Activated T-helper 1 cell treated with anti-CD3 and anti-CD28 coated beads, Interleukin-12 subunit alpha, Interleukin-12 subunit beta, Interleukin-2, Interleukin-4 antibody, amounts not matched to agents 30 ng/mL and 10 ng/mL and 1 ng/mL, durations not matched to agents 14 hours and 24 hours and 36 hours (primary cell): ENCODE results near the gene FBXL7. TPM values are rescaled to one million over a fixed set of nuclear protein-coding genes. Genes with fewer than 3 reads are reported as not detected.

Experiments used
- DNase-seq: peaks from one replicate; pipeline ENCODE4 v3.0.0; 2021; ENCODE audit warnings: low spot score
- H3K27ac Mint-ChIP-seq: one replicate; pipeline ENCODE4 v1.8.0; 2021; ENCODE audit warnings: mild to moderate bottlenecking, mixed read lengths
- H3K27me3 Mint-ChIP-seq: one replicate; pipeline ENCODE4 v1.8.0; 2022; ENCODE audit warnings: mild to moderate bottlenecking, moderate library complexity, mixed read lengths; ENCODE audit not compliant: insufficient read depth
- H3K36me3 Mint-ChIP-seq: one replicate; pipeline ENCODE4 v1.8.0; 2021; ENCODE audit warnings: low read depth, mixed read lengths
- H3K4me1 Mint-ChIP-seq: one replicate; pipeline ENCODE4 v1.8.0; 2021; ENCODE audit warnings: low read depth, mixed read lengths
- H3K4me3 Mint-ChIP-seq: one replicate; pipeline ENCODE4 v1.8.0; 2021; ENCODE audit warnings: mild to moderate bottlenecking, moderate library complexity, mixed read lengths
- H3K9me3 Mint-ChIP-seq: one replicate; pipeline ENCODE4 v1.8.0; 2021; ENCODE audit warnings: mixed read lengths
- intact Hi-C: fragments of 100-400 bp; cut with micrococcal nuclease; formaldehyde crosslinking; loops from one replicate; pipeline ENCODE4 v1.15.1; 2024
- total RNA-seq: library from RNA; stranded (reverse); gene quantifications from 2 replicates; pipeline ENCODE4 v1.2.3, GENCODE V29; 2022

FBXL7 gene
- total RNA-seq, 1 donor from 2014 or later, result not detected

DNA sequence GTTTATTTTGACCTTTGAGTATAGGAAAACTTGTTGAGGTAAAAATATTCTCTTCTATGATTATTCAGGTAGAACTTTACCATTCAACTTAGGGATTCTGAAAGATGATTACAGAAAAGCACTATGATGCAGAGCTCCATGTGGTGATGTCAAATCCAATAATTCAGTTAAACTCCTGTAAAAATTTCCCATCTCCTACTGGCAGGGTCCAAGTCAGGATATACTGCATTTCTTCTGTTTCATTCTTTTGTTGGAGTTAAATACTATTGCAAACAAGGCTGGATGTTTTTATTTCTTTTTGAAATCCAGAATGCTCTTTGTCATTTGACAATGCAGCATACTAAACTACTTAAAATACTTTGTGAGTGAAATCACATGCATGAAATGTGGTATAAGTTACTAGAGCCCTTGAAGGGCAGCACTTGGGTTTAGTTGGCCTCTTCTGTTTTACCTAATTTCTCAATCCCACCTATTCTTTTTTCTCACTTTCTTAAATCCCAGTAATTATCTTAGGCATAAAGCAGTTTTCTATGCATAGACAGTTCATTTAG is 204.5 kb downstream of the FBXL7 start:
- Mint-ChIP-seq H3K27me3 (no peaks in the 10 kb centered on the region), H3K27ac (no peak overlapping the region), H3K4me1 (no peaks in the 10 kb centered on the region), H3K9me3 (peaks cover 11% of the 10 kb centered on the region), H3K36me3 (no peaks in the 10 kb centered on the region), H3K4me3 (no peak overlapping the region)
- DNase-seq, result no peak
- intact Hi-C loops, result no loop called here

GRCh38 chr5:15707631-15708030 is 207.7 kb downstream of the FBXL7 start:
- no peak for DNase-seq
- H3K4me3 Mint-ChIP-seq, result no peak overlapping the region
- peaks cover 14% of the 10 kb centered on the region for H3K9me3 Mint-ChIP-seq
- H3K4me1 Mint-ChIP-seq, result no peaks in the 10 kb centered on the region
- H3K36me3 Mint-ChIP-seq, result no peaks in the 10 kb centered on the region
- H3K27me3 Mint-ChIP-seq, result no peaks in the 10 kb centered on the region
- intact Hi-C loops, result no loop called here
- no peak overlapping the region for H3K27ac Mint-ChIP-seq

- no peaks in the 10 kb centered on the region for H3K27me3 Mint-ChIP-seq
- H3K4me1 Mint-ChIP-seq, result no peaks in the 10 kb centered on the region
- intact Hi-C loops, result no loop called here
- peaks cover 10% of the 10 kb centered on the region for H3K9me3 Mint-ChIP-seq
- no peaks in the 10 kb centered on the region for H3K36me3 Mint-ChIP-seq
- no peak for DNase-seq
- H3K27ac Mint-ChIP-seq, result no peak overlapping the region
- no peak overlapping the region for H3K4me3 Mint-ChIP-seq
Measured at GRCh38 chr5:15711892-15712291, 211.9 kb downstream of the FBXL7 start.

DNA sequence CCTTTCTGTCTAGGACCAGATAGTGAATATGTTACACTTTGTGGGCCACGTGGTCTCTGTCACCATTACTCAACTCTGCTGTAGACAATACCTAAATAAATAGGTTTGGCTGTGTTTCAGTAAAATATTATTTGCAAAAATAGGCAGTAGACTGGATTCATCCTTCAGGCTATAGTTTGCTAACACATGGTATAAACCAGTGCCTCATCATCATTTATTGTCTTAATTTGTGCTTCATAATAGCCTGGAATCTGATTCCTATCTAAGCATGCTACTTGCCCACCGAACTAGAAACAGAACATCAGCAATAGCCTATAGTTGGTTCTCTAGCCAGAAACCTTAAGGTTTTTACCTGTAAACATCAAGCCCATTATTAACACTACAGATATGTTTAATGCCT is 215.6 kb downstream of the FBXL7 start:
- Mint-ChIP-seq H3K27me3 (no peaks in the 10 kb centered on the region), H3K27ac (no peak overlapping the region), H3K4me3 (no peak overlapping the region), H3K9me3 (peaks cover 6% of the 10 kb centered on the region), H3K4me1 (no peaks in the 10 kb centered on the region), H3K36me3 (no peaks in the 10 kb centered on the region)
- intact Hi-C loops, result no loop called here
- no peak for DNase-seq

DNA sequence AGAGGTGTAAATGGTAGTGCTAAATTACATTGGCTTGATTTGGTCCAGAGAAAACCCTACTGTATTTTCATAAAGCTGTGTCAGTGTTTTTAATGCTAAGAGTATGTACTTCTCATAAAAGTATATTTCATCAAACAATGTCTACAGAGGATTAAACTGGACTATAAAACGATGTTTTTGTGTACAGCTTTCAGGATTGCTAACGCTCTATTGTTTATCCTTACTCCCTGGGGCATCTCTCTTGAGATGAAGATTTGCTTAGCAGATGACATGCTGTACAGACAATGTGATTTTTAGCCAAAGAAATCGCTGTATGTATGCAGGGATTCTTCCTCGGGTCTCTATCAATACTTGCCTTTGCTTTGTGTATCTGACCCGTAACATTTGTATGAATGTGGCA is 216.0 kb downstream of the FBXL7 start:
- intact Hi-C loops, result no loop called here
- no peaks in the 10 kb centered on the region for H3K27me3 Mint-ChIP-seq
- no peak for DNase-seq
- H3K36me3 Mint-ChIP-seq, result no peaks in the 10 kb centered on the region
- no peaks in the 10 kb centered on the region for H3K4me1 Mint-ChIP-seq
- H3K4me3 Mint-ChIP-seq, result no peak overlapping the region
- H3K27ac Mint-ChIP-seq, result no peak overlapping the region
- H3K9me3 Mint-ChIP-seq, result peaks cover 4% of the 10 kb centered on the region

- Mint-ChIP-seq H3K27ac (no peak overlapping the region), H3K4me3 (no peak overlapping the region), H3K9me3 (no peaks in the 10 kb centered on the region), H3K36me3 (no peaks in the 10 kb centered on the region), H3K27me3 (no peaks in the 10 kb centered on the region), H3K4me1 (no peaks in the 10 kb centered on the region)
- intact Hi-C loops, result no loop called here
- no peak for DNase-seq
Measured at GRCh38 chr5:15717001-15717400, 217.0 kb downstream of the FBXL7 start.

DNA sequence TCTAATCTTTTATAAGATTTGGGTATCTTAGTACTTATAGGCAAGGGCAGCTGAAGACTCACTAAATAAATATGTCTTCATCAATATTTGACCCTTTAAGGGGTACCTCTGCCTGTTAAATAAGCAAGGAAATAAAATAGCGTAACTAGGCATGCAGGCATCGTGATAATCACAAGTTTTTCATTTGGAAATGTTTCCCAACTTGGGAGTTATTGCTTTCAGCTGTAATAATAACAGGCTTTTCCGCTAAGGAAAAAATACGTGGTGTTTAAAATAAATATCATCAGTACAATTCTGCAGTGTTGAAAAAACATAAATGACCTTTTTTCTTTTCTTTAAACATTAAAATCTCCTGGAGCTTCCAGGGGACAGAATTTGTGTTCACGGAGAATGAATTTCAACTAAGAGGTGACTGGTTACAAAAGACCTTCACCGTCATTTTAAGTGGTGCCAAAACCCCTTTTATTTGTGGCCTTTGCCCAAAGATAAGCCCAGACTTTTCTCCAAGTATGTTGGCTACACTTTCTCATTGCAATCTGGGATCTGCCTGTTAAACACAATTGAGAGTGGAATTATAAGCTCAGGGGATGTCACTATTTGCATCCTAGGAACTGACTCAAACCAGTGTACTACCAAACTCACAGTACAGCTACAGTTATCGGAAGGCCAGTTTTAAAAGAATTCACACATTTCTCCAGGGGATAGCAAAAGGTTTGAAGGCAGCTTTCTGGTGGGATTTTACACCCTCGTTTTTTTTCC is 218.6 kb downstream of the FBXL7 start:
- DNase-seq, result no peak
- H3K4me1 Mint-ChIP-seq, result no peaks in the 10 kb centered on the region
- H3K27me3 Mint-ChIP-seq, result no peaks in the 10 kb centered on the region
- no peaks in the 10 kb centered on the region for H3K9me3 Mint-ChIP-seq
- no peak overlapping the region for H3K4me3 Mint-ChIP-seq
- no peak overlapping the region for H3K27ac Mint-ChIP-seq
- no peaks in the 10 kb centered on the region for H3K36me3 Mint-ChIP-seq
- intact Hi-C loops, result no loop called here

- Mint-ChIP-seq H3K4me1 (no peaks in the 10 kb centered on the region), H3K4me3 (no peak overlapping the region), H3K9me3 (no peaks in the 10 kb centered on the region), H3K27ac (no peak overlapping the region), H3K36me3 (no peaks in the 10 kb centered on the region), H3K27me3 (no peaks in the 10 kb centered on the region)
- no peak for DNase-seq
- intact Hi-C loops, result no loop called here
Measured at GRCh38 chr5:15719784-15720183, 219.8 kb downstream of the FBXL7 start.

DNA sequence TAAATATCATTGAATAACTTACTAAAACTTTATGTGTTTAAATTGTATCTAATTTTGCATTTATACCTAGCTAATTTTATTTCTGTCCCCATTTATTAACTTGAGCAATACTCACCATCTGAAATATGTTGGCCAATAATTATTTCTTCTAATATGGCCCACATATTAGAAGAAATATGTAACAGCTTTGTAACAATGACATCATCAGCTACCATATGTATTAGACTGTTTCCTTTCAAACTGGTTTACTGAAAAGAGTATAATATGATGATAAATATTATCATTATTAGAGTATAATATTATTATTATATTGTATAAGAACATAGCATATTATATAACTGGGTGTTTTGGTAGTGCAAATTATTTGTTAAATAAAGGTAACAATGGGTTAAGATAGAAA is 220.5 kb downstream of the FBXL7 start:
- intact Hi-C loops, result no loop called here
- DNase-seq, result no peak
- no peaks in the 10 kb centered on the region for H3K27me3 Mint-ChIP-seq
- no peaks in the 10 kb centered on the region for H3K9me3 Mint-ChIP-seq
- no peak overlapping the region for H3K4me3 Mint-ChIP-seq
- H3K27ac Mint-ChIP-seq, result no peak overlapping the region
- no peaks in the 10 kb centered on the region for H3K4me1 Mint-ChIP-seq
- no peaks in the 10 kb centered on the region for H3K36me3 Mint-ChIP-seq

- intact Hi-C loops, result no loop called here
- no peaks in the 10 kb centered on the region for H3K36me3 Mint-ChIP-seq
- no peak for DNase-seq
- H3K4me1 Mint-ChIP-seq, result no peaks in the 10 kb centered on the region
- H3K4me3 Mint-ChIP-seq, result no peak overlapping the region
- H3K27me3 Mint-ChIP-seq, result no peaks in the 10 kb centered on the region
- no peak overlapping the region for H3K27ac Mint-ChIP-seq
- H3K9me3 Mint-ChIP-seq, result no peaks in the 10 kb centered on the region
Measured at GRCh38 chr5:15722305-15722704, 222.3 kb downstream of the FBXL7 start.

DNA sequence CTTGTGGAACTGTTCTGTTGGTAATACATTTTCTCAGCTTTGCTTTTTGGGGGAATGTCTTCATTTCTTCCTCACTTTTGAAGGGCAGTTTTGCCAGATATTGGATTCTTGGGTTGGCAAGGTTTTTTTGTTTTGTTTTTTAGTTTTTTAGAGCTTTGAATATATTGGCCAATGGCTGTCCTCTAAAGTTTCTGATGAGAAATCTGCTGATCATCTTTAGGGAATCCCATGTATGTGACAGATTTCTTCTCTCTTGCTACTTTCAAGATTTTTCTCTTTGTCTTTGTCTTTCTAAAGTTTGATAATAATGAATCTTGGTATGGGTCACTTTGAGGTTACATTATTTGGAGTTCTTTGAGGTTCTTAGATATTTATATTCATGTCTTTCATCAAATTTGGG is 227.4 kb downstream of the FBXL7 start:
- Mint-ChIP-seq H3K27me3 (no peaks in the 10 kb centered on the region), H3K36me3 (no peaks in the 10 kb centered on the region), H3K4me3 (no peak overlapping the region), H3K9me3 (peaks cover 22% of the 10 kb centered on the region), H3K27ac (no peak overlapping the region), H3K4me1 (no peaks in the 10 kb centered on the region)
- DNase-seq, result no peak
- intact Hi-C loops, result no loop called here

GRCh38 chr5:15728811-15729210 is 228.8 kb downstream of the FBXL7 start:
- no peak for DNase-seq
- Mint-ChIP-seq H3K9me3 (peaks cover 22% of the 10 kb centered on the region), H3K27me3 (no peaks in the 10 kb centered on the region), H3K27ac (no peak overlapping the region), H3K4me1 (no peaks in the 10 kb centered on the region), H3K4me3 (no peak overlapping the region), H3K36me3 (no peaks in the 10 kb centered on the region)
- intact Hi-C loops, result no loop called here

- Mint-ChIP-seq H3K27me3 (no peaks in the 10 kb centered on the region), H3K4me3 (no peak overlapping the region), H3K4me1 (no peaks in the 10 kb centered on the region), H3K27ac (no peak overlapping the region), H3K9me3 (peaks cover 25% of the 10 kb centered on the region), H3K36me3 (no peaks in the 10 kb centered on the region)
- intact Hi-C loops, result no loop called here
- no peak for DNase-seq
Measured at GRCh38 chr5:15731699-15732098, 231.7 kb downstream of the FBXL7 start.

- intact Hi-C loops, result no loop called here
- H3K4me3 Mint-ChIP-seq, result no peak overlapping the region
- H3K27ac Mint-ChIP-seq, result no peak overlapping the region
- DNase-seq, result no peak
- H3K9me3 Mint-ChIP-seq, result peaks cover 20% of the 10 kb centered on the region
- H3K27me3 Mint-ChIP-seq, result no peaks in the 10 kb centered on the region
- no peaks in the 10 kb centered on the region for H3K4me1 Mint-ChIP-seq
- no peaks in the 10 kb centered on the region for H3K36me3 Mint-ChIP-seq
Measured at GRCh38 chr5:15734058-15734457, 234.1 kb downstream of the FBXL7 start.
